GM21576 (cell line): Measurements from ENCODE around the gene SYNGR3.

Experiments used
- ATAC-seq: cut with Tn5 transposase; IDR thresholded peaks from one replicate; pipeline ENCODE4 v1.9.1; 2021; ENCODE audit warnings: mild to moderate bottlenecking, moderate library complexity; ENCODE audit not compliant: unreplicated experiment

Gene SYNGR3

GRCh38 chr16:1991948-1992703 lies 2.4 kb downstream of the SYNGR3 start:
- peak; percentile 42 for ATAC-seq

DNA sequence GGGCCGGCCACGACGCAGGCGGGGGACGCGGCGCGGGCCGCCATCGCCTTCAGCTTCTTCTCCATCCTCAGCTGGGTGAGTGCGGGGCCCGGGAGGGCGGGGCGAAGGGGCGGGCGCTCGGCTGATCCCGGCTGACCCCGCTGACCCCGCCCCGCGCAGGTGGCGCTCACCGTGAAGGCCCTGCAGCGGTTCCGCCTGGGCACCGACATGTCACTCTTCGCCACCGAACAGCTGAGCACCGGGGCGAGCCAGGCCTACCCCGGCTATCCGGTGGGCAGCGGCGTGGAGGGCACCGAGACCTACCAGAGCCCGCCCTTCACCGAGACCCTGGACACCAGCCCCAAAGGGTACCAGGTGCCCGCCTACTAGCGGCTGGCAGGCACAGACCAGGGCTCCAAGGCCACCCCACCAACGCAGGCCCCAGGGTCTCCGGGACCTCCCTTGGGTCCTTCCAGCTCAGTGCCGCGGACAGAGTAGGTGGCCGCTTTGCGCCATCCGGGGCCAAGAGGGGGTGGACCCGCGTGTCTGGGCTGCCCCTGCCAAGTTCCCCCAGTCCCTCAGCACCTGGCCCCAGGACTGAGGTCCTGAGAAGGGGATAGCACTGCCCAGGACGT lies 3.0 kb downstream of the SYNGR3 start:
- ATAC-seq = no peak

DNA sequence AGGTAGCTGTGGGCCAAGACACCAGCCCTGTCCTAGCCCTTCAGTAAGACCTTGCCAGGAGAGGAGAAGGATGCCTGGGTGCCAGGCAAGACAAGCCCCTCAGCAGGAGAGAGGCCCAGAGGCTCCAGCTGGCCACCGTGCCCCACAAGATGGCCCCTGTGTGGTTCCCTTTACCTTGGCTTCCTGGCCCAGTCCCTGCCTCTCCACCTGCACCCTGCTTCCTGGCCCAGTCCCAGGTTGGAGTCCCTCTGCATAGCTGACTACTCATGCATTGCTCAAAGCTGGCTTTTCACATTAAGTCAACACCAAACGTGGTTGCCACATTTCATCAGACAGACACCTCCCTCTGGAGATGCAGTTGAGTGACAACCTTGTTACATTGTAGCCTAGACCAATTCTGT lies 4.0 kb downstream of the SYNGR3 start:
- no peak for ATAC-seq

- ATAC-seq = no peak
These were observed 8.0 kb downstream of the SYNGR3 start for GRCh38 chr16:1997494-1998359.

- ATAC-seq = no peak
These were observed 8.6 kb downstream of the SYNGR3 start for GRCh38 chr16:1998360-1998835.

DNA sequence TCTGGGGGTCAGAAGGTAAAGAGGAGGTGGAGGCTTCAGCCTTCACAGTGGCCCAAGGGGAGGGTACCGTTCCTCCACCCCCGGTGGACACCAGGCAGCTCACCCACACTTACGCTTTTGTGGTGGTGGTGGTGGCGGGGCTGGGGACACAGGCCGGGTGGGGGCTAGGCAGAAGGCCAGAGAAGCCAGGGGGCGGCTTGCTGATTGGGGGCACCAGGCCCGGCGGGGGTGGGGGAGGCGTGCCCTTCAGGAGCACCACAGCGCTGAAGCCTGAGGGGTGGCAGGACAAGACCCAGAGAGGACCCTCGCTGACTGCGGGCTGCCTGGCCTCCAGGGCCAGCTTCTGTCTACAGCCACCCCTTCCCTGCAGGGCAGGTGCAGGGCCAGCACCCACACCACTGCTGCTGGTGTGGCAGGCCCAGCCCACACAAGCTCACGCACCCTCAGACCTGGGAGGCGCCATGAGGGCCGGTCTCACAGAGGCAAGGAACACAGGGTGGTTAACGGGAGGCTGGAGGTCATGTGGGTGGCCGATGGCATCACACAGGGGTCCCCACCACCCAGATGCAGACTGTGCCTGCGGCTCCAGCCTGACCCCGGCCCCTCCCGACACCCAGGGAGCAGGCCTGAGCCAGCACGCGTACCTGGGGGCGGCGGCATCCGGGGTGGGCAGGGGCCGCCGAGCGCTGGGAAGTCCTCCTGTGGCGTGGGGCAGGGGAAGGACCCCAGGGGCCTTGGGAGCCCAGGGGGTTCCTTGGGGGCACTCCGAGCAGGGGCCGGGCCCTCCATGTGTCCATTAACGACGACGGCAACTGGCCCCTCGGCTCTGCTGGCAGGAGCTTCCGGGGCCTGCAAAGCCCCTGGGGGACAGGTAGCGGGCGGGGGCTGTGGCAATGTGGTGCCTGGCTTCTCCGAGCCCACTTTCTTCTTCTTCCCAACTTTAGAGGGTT lies 9.4 kb downstream of the SYNGR3 start:
- ATAC-seq = no peak

- ATAC-seq = no peak
These were observed 10.2 kb downstream of the SYNGR3 start for GRCh38 chr16:1999866-2000514.

- ATAC-seq = no peak
These were observed 11.3 kb downstream of the SYNGR3 start for GRCh38 chr16:2001035-2001434.

DNA sequence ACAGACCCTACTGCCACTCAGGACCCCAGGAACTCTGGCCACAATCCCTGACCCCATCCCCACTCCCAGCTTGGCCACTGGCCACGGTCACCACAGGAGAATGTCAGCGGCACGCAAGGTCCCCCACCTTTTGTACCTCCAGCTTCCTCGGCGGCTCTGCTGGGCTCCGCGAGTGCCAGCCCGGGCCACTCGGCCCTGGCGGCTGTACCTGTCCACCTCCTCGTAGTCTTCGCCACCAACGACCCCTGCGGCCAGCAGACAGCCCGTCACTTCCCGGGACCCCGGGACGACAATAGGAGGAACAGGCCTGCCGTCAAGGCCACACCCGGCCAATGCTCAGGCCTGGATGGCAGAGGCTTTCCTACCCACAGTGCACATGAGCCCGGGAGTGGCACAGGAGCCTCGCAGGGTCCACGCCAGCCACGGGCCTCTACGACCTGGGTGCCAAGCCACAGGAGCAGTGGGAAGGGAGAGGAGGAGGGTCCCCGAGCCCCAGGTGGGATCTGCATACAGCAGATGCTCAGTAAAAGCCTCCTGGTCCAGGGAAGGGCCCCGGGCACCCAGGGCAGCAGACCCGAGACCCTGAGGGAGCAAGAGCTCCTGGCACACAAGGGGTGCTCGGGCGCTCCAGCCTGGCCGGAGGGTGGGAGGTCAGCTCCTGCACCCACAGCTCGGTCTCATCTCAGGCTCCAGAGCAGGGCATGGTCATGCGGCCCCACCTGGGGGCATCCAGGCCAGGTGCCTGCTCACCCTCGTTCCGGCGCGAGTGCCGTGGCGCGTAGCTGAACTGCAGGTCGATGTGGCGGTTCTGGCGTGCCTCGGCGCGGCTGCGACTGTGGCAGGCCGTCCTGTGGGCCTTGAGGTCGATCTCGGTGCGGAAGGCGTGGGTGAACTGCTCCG lies 11.9 kb downstream of the SYNGR3 start:
- ATAC-seq = no peak

DNA sequence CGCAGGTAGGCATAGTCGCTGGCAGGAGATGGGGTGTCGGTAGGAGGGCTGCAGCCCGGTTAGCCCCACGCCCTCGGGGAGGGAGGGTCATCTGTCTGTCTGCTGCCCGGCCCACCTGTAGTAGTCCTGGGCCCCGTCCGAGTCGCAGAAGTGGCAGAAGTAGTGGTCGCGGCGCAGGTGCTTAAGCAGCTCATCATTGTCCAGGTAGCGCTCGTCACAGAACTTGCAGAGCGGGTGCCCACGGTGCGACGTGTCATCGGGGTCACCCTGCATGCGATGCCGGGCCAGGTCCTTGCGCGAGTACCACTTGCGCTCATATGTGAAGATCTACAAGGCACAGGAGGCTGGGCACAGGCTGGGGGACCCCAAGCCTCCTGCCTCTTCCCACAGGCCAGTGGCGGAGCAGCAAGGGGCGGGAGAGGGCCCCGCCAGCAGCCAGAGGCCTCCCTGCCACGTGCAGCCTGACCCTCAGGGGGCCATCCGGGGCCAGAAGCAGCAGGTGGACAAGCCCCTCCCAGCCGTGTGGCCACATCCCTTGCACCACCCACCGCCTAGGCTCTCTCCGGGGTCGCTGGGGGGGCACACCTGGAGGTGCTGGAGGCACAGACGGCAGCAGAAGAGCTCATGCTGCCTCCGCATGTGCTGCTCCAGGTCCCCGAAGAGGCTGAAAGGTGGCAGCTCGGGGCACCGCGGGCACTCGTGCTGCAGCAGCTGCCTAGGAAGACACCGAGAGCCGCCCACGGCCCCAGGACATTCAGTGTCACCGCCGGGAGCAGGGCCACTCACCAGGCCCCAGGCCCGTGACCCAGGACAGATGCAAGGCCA lies 12.8 kb downstream of the SYNGR3 start:
- ATAC-seq = no peak

GRCh38 chr16:2003231-2003826 lies 13.6 kb downstream of the SYNGR3 start:
- ATAC-seq = no peak

DNA sequence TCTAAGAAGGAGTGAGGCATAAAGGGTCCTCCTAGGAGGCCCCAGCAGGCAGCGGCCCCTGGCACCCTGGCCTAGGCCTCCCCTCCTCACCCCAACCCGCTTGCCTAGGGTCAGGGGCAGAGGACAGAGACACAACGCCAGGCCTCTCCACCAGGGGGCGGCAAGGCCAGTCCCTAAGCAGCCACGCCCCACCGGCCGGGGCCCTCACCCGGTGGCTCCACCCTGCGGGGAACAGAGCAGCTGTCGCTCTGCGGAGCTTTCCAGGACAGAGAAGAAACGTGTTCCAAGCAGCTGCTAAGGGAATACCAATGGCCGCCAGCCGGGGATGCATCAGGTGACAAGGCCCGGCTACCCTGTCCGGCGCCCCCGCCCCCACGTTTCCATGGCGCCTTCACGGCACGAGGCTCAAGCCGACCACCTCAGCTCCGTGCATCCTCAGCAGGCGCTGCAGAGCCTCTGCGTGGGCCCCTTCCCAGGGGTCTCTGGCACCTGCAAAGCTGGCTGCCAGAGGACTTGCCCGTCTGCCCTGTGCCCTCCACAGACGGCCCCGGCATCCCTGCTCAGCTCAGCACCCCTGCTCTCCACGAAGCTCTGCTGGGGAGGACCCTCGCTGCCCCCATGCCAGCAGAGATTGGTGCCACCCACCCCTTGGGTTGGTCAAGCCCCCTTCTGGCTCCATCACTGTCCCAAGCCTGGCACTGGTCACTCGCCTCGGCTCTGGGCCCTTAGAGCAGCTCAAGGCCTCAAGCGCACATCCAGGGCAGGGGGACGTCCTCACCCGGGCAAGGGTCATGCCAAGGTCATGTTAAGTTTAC lies 14.3 kb downstream of the SYNGR3 start:
- ATAC-seq = peak; percentile 64

GRCh38 chr16:2004795-2005517 lies 15.2 kb downstream of the SYNGR3 start:
- no peak for ATAC-seq

GRCh38 chr16:2005646-2006045 lies 15.9 kb downstream of the SYNGR3 start:
- ATAC-seq = no peak

GRCh38 chr16:2006317-2006716 lies 16.5 kb downstream of the SYNGR3 start:
- ATAC-seq = no peak
